Stimulated activated CD8-positive, alpha-beta memory T cell treated with anti-CD3 and anti-CD28 coated beads, Interleukin-12 subunit alpha, Interleukin-12 subunit beta, amount 100 ng/mL, for 4 hours (primary cell): Measurements from ENCODE around the gene MAST4.

ENCODE experiments used
- DNase-seq: peaks from one replicate; pipeline ENCODE4 v3.0.0-alpha.2; 2020; ENCODE audit warnings: low read depth

MAST4 gene

GRCh38 chr5:66875315-66875714 is 279.1 kb downstream of the MAST4 start:
- DNase-seq, result no peak

GRCh38 chr5:66876266-66876807 is 280.1 kb downstream of the MAST4 start:
- DNase-seq, result no peak

GRCh38 chr5:66877843-66878242 is 281.6 kb downstream of the MAST4 start:
- DNase-seq, result no peak

GRCh38 chr5:66880401-66880800 is 284.2 kb downstream of the MAST4 start:
- DNase-seq, result no peak

- DNase-seq, result no peak
Observed at GRCh38 chr5:66881480-66882161, 285.4 kb downstream of the MAST4 start.

- no peak for DNase-seq
Observed at GRCh38 chr5:66882606-66883227, 286.5 kb downstream of the MAST4 start.

- no peak for DNase-seq
Observed at GRCh38 chr5:66884564-66885243, 288.5 kb downstream of the MAST4 start.

GRCh38 chr5:66886941-66887340 is 290.7 kb downstream of the MAST4 start:
- no peak for DNase-seq

GRCh38 chr5:66888613-66889012 is 292.4 kb downstream of the MAST4 start:
- DNase-seq, result no peak

- DNase-seq, result no peak
Observed at GRCh38 chr5:66889056-66889455, 292.9 kb downstream of the MAST4 start.

GRCh38 chr5:66889524-66889923 is 293.3 kb downstream of the MAST4 start:
- no peak for DNase-seq

- DNase-seq, result no peak
Observed at GRCh38 chr5:66891184-66891925, 295.2 kb downstream of the MAST4 start.

GRCh38 chr5:66892716-66893115 is 296.5 kb downstream of the MAST4 start:
- DNase-seq, result no peak

- no peak for DNase-seq
Observed at GRCh38 chr5:66894480-66895240, 298.5 kb downstream of the MAST4 start.

GRCh38 chr5:66896171-66896570 is 300.0 kb downstream of the MAST4 start:
- DNase-seq, result no peak

GRCh38 chr5:66897356-66897755 is 301.2 kb downstream of the MAST4 start:
- no peak for DNase-seq

- DNase-seq, result no peak
Observed at GRCh38 chr5:66898241-66898995, 302.2 kb downstream of the MAST4 start.

- no peak for DNase-seq
Observed at GRCh38 chr5:66903218-66903617, 307.0 kb downstream of the MAST4 start.

- no peak for DNase-seq
Observed at GRCh38 chr5:66903709-66904108, 307.5 kb downstream of the MAST4 start.

GRCh38 chr5:66904189-66904588 is 308.0 kb downstream of the MAST4 start:
- DNase-seq, result no peak

GRCh38 chr5:66906021-66906420 is 309.8 kb downstream of the MAST4 start:
- no peak for DNase-seq
